Medulla oblongata (tissue), 1 donor: ENCODE results near the gene SPINK4.

Experiments used
- DNase-seq: peaks from one replicate; pipeline ENCODE4 v3.0.0-alpha.2; 2015; ENCODE audit errors: extremely low spot score

SPINK4 gene

DNA sequence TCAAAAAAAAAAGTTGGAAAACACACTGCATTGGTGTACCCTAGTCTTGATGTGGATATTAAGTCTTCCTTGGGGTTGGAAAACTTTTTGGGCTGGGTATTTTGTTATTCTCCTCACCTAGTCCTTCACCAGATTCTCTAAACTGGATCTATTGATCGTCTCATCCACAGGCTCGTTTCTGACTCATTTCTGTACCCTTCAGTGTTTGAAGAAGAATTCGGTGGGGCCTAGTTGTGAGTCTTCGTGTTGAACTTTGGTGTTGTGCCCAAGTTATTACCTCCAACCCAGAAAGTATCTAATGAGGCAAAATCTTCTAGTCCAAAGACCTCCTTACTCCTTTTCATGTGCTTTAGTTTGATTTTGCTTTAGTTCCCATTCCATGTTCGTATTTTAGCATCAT lies 51.9 kb downstream of the SPINK4 start:
- no peak for DNase-seq

DNA sequence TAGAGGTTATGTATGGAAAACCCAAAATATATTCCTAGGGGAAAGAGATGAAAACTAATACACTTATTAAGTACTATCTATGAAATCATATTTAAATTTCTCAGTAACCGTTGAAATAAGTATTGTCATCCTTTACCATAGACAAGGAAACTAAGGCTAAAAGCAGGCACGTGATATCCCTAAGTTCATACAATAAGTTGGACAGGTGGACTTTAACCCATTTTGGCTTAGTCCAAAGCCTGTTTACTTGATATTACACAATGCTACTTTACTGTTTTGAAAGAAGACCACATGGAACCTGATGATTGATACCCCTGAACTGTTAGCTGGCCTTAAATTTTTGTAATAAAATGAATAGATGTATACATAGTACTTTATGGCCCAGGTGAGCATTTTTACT lies 53.8 kb downstream of the SPINK4 start:
- DNase-seq, result no peak

DNA sequence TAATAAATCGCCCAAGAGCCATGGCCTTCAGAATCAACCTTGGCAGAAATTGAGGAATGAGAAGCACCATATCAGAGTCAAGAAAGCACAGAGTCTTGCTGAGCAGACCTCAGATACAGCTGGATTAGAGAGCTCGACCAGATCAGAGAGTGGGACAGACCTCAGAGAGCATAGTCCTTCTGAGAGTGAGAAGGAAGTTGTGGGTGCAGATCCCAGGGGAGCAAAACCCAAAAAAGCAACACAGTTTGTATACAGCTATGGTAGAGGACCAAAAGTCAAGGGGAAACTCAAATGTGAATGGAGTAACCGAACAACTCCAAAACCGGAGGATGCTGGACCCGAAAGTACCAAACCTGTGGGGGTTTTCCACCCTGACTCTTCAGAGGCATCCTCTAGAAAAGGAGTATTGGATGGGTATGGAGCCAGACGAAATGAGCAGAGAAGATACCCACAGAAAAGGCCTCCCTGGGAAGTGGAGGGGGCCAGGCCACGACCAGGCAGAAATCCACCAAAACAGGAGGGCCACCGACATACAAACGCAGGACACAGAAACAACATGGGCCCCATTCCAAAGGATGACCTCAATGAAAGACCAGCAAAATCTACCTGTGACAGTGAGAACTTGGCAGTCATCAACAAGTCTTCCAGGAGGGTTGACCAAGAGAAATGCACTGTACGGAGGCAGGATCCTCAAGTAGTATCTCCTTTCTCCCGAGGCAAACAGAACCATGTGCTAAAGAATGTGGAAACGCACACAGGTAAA lies 54.9 kb downstream of the SPINK4 start:
- no peak for DNase-seq

DNA sequence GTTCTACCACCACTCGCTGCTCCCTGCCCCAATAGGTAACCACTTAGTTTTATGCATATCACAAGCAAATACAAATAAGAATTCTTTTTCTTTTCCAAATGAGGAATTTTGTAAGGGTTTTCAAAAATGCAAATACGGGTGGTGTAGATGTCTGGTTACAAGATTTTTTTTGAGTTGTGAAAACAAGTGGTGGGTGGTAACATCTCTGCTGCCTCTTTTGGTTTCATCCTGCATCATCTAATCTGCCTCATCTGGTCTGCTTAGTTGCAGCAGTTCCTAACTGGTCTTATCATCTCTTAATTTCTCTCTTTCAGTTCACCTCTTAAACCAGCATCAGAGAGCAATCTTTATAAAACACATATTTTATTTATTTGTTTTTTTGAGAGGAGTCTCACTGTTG lies 55.6 kb downstream of the SPINK4 start:
- no peak for DNase-seq

DNA sequence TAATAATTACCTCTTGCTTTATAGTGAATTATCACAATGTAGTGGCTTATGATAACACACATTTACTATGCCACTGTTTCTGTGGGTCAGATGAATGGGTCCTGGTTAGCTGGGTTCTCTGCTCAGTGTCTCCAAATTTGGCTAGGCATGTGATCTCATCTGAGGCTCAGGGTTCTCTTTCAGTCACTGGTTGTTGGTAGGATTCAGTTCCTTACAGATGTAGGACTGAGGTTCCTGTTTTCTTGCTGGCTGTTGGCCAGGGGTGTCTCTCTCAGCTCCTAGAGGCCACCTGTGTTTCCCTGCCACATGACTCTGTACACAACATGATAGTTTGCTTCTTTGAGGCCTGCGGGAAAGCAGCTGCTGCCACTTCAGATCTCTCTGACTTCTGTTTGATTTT lies 57.5 kb downstream of the SPINK4 start:
- DNase-seq, result peak; percentile 87
